CD4-positive, alpha-beta T cell (primary cell): ENCODE results near the gene ZBTB20. TPM values are rescaled to one million over a fixed set of nuclear protein-coding genes. Genes with fewer than 3 reads are reported as not detected.

Experiments used
- ATAC-seq: fragments of 200-7000 bp; cut with Tn5 transposase; one replicate; pipeline ENCODE4 v1.10.0; 2022; ENCODE audit warnings: mild to moderate bottlenecking; ENCODE audit not compliant: poor library complexity
- CTCF ChIA-PET: fragments of 350-600 bp; sonication (Branson Sonifier 250); formaldehyde crosslinking; loops from one replicate; lab custom pipeline; 2021; ENCODE audit warnings: antibody characterized with exemption, inconsistent platforms; lab: Charles Lee
- POLR2A ChIA-PET: fragments of 350-600 bp; sonication (Branson Sonifier 250); formaldehyde crosslinking; loops from one replicate; lab custom pipeline; 2021; ENCODE audit warnings: antibody characterized with exemption, inconsistent platforms; lab: Charles Lee
- DNase-seq, 14 experiments: peaks; one replicate each; pipeline ENCODE4 v3.0.0-alpha.2; 2013 to 2020; ENCODE audit warnings: mixed read lengths in 2 of 14
- H3K27ac ChIP-seq, 2 donors: one replicate each; pipeline versions ENCODE4 v1.5.1 to v1.7.0; 2013; ENCODE audit warnings: low read length in 2 of 2, low read depth in 1 of 2, mild to moderate bottlenecking in 1 of 2
- H3K27me3 ChIP-seq, 2 experiments: 1 replicate in 1 of 2; 2 replicates in 1 of 2; pipeline versions ENCODE4 v1.6.1 to v1.7.0; 2013; ENCODE audit warnings: low read length in 2 of 2, control low read depth in 1 of 2, mild to moderate bottlenecking in 1 of 2, moderate library complexity in 1 of 2; ENCODE audit not compliant: insufficient read depth in 2 of 2, control insufficient read depth in 1 of 2
- H3K36me3 ChIP-seq: one replicate; pipeline ENCODE4 v1.6.1; 2013; ENCODE audit warnings: low read length, control low read depth; ENCODE audit not compliant: insufficient read depth
- H3K4me1 ChIP-seq: one replicate; pipeline ENCODE4 v1.6.1; 2013; ENCODE audit warnings: low read length, control low read depth; ENCODE audit not compliant: insufficient read depth
- H3K4me3 ChIP-seq: one replicate; pipeline ENCODE4 v1.5.1; 2013; ENCODE audit warnings: mild to moderate bottlenecking, low read length, moderate library complexity
- H3K9me3 ChIP-seq, 2 experiments: 1 replicate in 1 of 2; 2 replicates in 1 of 2; pipeline versions ENCODE4 v1.6.1 to v1.7.0; 2013; ENCODE audit warnings: low read length in 2 of 2, mild to moderate bottlenecking in 2 of 2, control low read depth in 1 of 2, moderate library complexity in 1 of 2; ENCODE audit not compliant: control insufficient read depth in 1 of 2, insufficient read depth in 1 of 2
- H3K27ac Mint-ChIP-seq: one replicate; pipeline ENCODE4 v1.8.0; 2020; ENCODE audit warnings: mixed read lengths
- H3K27me3 Mint-ChIP-seq: one replicate; pipeline ENCODE4 v1.8.0; 2021; ENCODE audit warnings: mixed read lengths
- H3K36me3 Mint-ChIP-seq: one replicate; pipeline ENCODE4 v1.8.0; 2021; ENCODE audit warnings: low read depth, mixed read lengths
- H3K4me1 Mint-ChIP-seq: one replicate; pipeline ENCODE4 v1.8.0; 2021; ENCODE audit warnings: low read depth, mixed read lengths
- H3K4me3 Mint-ChIP-seq: one replicate; pipeline ENCODE4 v1.8.0; 2020; ENCODE audit warnings: mild to moderate bottlenecking, mixed read lengths
- H3K9me3 Mint-ChIP-seq: one replicate; pipeline ENCODE4 v1.8.0; 2020; ENCODE audit warnings: mixed read lengths
- intact Hi-C, 2 experiments: fragments of 100-400 bp; cut with DNase I in 1 of 2; cut with micrococcal nuclease in 1 of 2; formaldehyde crosslinking; loops; one replicate each; pipeline versions ENCODE4 v1.15.1 to v1.9.0; 2023 to 2025; cut with DNase I, micrococcal nuclease
- total RNA-seq, 174 experiments: library from RNA in 2 of 174; stranded (reverse) in 2 of 174; gene quantifications; one replicate each; pipeline ENCODE4 v1.2.3 and lab custom pipeline; 2021 to 2026
- TF ChIP-seq, protein P1 (sequence below): fragments of 200-600 bp; IDR thresholded peaks from one replicate; pipeline ENCODE4 v1.8.0; 2022; ENCODE audit warnings: antibody characterized with exemption, mild to moderate bottlenecking

Gene ZBTB20
- total RNA-seq, 2 experiments from 2014 or later: 41.6 to 47.4 TPM

GRCh38 chr3:114872588-114872987 lies 274.5 kb downstream of the ZBTB20 start:
- intact Hi-C loops: no loop called here
- POLR2A ChIA-PET: no interaction called here
- no peaks in the 10 kb centered on the region for H3K9me3 Mint-ChIP-seq
- H3K4me1 Mint-ChIP-seq: peaks cover 25% of the 10 kb centered on the region
- Histone ChIP-seq H3K27me3 (no peaks in the 10 kb centered on the region), H3K9me3 (no peaks in the 10 kb centered on the region), H3K27ac (no peak overlapping the region), H3K4me1 (no peaks in the 10 kb centered on the region), H3K4me3 (no peak overlapping the region), H3K36me3 (no peaks in the 10 kb centered on the region)
- no peaks in the 10 kb centered on the region for H3K27me3 Mint-ChIP-seq
- peaks cover 15% of the 10 kb centered on the region for H3K36me3 Mint-ChIP-seq
- CTCF ChIA-PET: no interaction called here
- no peak overlapping the region for H3K27ac Mint-ChIP-seq
- no peak for DNase-seq
- no peak for ATAC-seq
- TF ChIP-seq, protein P1, sequence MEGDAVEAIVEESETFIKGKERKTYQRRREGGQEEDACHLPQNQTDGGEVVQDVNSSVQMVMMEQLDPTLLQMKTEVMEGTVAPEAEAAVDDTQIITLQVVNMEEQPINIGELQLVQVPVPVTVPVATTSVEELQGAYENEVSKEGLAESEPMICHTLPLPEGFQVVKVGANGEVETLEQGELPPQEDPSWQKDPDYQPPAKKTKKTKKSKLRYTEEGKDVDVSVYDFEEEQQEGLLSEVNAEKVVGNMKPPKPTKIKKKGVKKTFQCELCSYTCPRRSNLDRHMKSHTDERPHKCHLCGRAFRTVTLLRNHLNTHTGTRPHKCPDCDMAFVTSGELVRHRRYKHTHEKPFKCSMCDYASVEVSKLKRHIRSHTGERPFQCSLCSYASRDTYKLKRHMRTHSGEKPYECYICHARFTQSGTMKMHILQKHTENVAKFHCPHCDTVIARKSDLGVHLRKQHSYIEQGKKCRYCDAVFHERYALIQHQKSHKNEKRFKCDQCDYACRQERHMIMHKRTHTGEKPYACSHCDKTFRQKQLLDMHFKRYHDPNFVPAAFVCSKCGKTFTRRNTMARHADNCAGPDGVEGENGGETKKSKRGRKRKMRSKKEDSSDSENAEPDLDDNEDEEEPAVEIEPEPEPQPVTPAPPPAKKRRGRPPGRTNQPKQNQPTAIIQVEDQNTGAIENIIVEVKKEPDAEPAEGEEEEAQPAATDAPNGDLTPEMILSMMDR: no peak
- no peak overlapping the region for H3K4me3 Mint-ChIP-seq

- Histone ChIP-seq H3K27ac (no peak overlapping the region), H3K4me3 (no peak overlapping the region), H3K9me3 (no peaks in the 10 kb centered on the region), H3K27me3 (no peaks in the 10 kb centered on the region), H3K4me1 (no peaks in the 10 kb centered on the region), H3K36me3 (no peaks in the 10 kb centered on the region)
- intact Hi-C loops: no loop called here
- Mint-ChIP-seq H3K36me3 (peaks cover 15% of the 10 kb centered on the region), H3K9me3 (no peaks in the 10 kb centered on the region), H3K27ac (no peak overlapping the region), H3K4me3 (no peak overlapping the region), H3K27me3 (no peaks in the 10 kb centered on the region), H3K4me1 (peaks cover 30% of the 10 kb centered on the region)
- ATAC-seq (no peak), DNase-seq (no peak)
- TF ChIP-seq, protein P1: no peak
- ChIA-PET CTCF (no interaction called here), POLR2A (no interaction called here)
Measured at GRCh38 chr3:114872050-114872449, 275.0 kb downstream of the ZBTB20 start.

DNA sequence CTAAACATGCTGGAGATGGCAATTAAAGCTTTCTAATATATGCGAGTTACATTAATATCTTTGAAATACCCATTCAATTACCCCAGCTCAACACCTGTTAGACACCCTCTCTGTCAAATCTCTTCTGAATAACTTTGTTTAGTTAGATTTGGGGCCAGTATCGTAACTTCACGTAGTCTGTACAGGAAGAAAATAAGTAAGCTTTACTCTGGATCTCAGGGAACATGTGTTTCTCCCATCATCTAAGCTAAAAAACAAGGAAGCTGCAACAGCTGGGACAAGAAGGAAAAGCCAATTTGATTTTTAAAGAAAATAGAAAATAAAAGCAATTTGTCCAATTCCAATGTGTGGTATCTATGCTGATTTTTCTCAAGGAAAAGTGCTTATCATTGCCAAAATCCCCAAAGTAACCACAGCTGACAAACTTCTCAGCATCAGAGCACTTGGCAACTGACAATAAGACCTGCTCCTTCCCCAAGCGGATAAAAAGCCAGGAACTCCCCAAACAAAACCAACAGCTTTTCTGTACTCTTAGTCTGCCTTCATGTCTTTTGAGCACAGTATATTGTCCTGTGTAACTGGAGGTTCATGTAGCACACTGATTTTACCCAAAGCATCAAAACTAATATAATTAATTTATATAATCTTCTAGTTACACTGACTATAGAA lies 279.1 kb downstream of the ZBTB20 start:
- Mint-ChIP-seq H3K4me1 (peaks cover 71% of the 10 kb centered on the region), H3K27me3 (no peaks in the 10 kb centered on the region), H3K36me3 (peaks cover 9% of the 10 kb centered on the region), H3K4me3 (no peak overlapping the region), H3K27ac (no peak overlapping the region), H3K9me3 (no peaks in the 10 kb centered on the region)
- intact Hi-C loops: no loop called here
- no peak for DNase-seq
- CTCF ChIA-PET: interaction anchor here (0.5 to 1.6 kb wide), 2 partner anchors 9 to 1101 kb away, joined by 4 read pairs; no protein-coding TSS in a partner anchor
- H3K36me3 ChIP-seq: no peaks in the 10 kb centered on the region
- no peak overlapping the region for H3K4me3 ChIP-seq
- H3K27ac ChIP-seq: no peak overlapping the region
- H3K9me3 ChIP-seq: no peaks in the 10 kb centered on the region
- no peaks in the 10 kb centered on the region for H3K27me3 ChIP-seq
- no peak for ATAC-seq
- TF ChIP-seq, protein P1: no peak
- POLR2A ChIA-PET: interaction anchor here (0.7 kb wide), 1 partner anchor 17 kb away, joined by 3 read pairs; no protein-coding TSS in a partner anchor
- no peaks in the 10 kb centered on the region for H3K4me1 ChIP-seq
